ENCODE data around the gene AGBL1.

- TF ChIP-seq CTCF (IDR thresholded peaks at IDR 0.05; ENCODE audit: insufficient read depth, low read length, poor library complexity, severe bottlenecking) (no peak), EZH2phosphoT487 (conservative IDR thresholded peaks at IDR 0.05; ENCODE audit: low read length) (no peak)
Observed at GRCh38 chr15:86802244-86802643, 722.6 kb downstream of the AGBL1 start.

Data from SU-DHL-6 (cell line).